ENCODE data around the gene MARCHF7.
"Not testable (repeated sequence)": the region's sequence is repeated elsewhere in the genome, so short reads cannot be mapped to it uniquely, and the experiment has no call there.

MARCHF7 gene

GRCh38 chr2:159716857-159717256, 4.6 kb downstream of the MARCHF7 start:
- DNase-seq (ENCODE audit: low read depth): no peak
- peak overlapping the region; percentile 7 for H3K4me3 ChIP-seq (ENCODE audit: low read depth, low read length)

GRCh38 chr2:159720676-159721075, 8.4 kb downstream of the MARCHF7 start:
- no peak for TF ChIP-seq MYC (IDR thresholded peaks at IDR 0.05; ENCODE audit: low read depth, low read length)
- no peak for TF ChIP-seq POLR2A (IDR thresholded peaks at IDR 0.05; ENCODE audit: extremely low read depth, insufficient read length)
- no peak for TF ChIP-seq MAX (IDR thresholded peaks at IDR 0.05; ENCODE audit: low read depth, low read length)
- DNase-seq (ENCODE audit: low read depth): no peak
- no peak overlapping the region for H3K4me3 ChIP-seq (ENCODE audit: low read depth, low read length)

More at GRCh38 chr2:159716857-159717256, 4.6 kb downstream of the MARCHF7 start:
- TF ChIP-seq CTCF (IDR thresholded peaks at IDR 0.05; ENCODE audit: low read depth, low read length): no peak
- TF ChIP-seq MYC (IDR thresholded peaks at IDR 0.05; ENCODE audit: low read depth, low read length): no peak
- no peak for TF ChIP-seq MAX (IDR thresholded peaks at IDR 0.05; ENCODE audit: low read depth, low read length)
- no peak for TF ChIP-seq POLR2A (IDR thresholded peaks at IDR 0.05; ENCODE audit: extremely low read depth, insufficient read length)

GRCh38 chr2:159722580-159722979, 10.3 kb downstream of the MARCHF7 start:
- no peak for DNase-seq (ENCODE audit: low read depth)
- TF ChIP-seq MYC (IDR thresholded peaks at IDR 0.05; ENCODE audit: low read depth, low read length): no peak
- no peak for TF ChIP-seq POLR2A (IDR thresholded peaks at IDR 0.05; ENCODE audit: extremely low read depth, insufficient read length)
- no peak for TF ChIP-seq CTCF (IDR thresholded peaks at IDR 0.05; ENCODE audit: low read depth, low read length)
- TF ChIP-seq MAX (IDR thresholded peaks at IDR 0.05; ENCODE audit: low read depth, low read length): no peak
- no peak overlapping the region for H3K4me3 ChIP-seq (ENCODE audit: low read depth, low read length)

GRCh38 chr2:159724795-159725572, 12.7 kb downstream of the MARCHF7 start:
- H3K4me3 ChIP-seq (ENCODE audit: low read depth, low read length); DNase-seq (ENCODE audit: low read depth): not testable (repeated sequence)

GRCh38 chr2:159725713-159726112, 13.4 kb downstream of the MARCHF7 start:
- no peak overlapping the region for H3K4me3 ChIP-seq (ENCODE audit: low read depth, low read length)
- TF ChIP-seq MAX (IDR thresholded peaks at IDR 0.05; ENCODE audit: low read depth, low read length): no peak
- no peak for TF ChIP-seq CTCF (IDR thresholded peaks at IDR 0.05; ENCODE audit: low read depth, low read length)
- no peak for TF ChIP-seq POLR2A (IDR thresholded peaks at IDR 0.05; ENCODE audit: extremely low read depth, insufficient read length)
- no peak for TF ChIP-seq MYC (IDR thresholded peaks at IDR 0.05; ENCODE audit: low read depth, low read length)
- DNase-seq (ENCODE audit: low read depth): no peak

GRCh38 chr2:159728629-159729028, 16.3 kb downstream of the MARCHF7 start:
- no peak overlapping the region for H3K4me3 ChIP-seq (ENCODE audit: low read depth, low read length)
- no peak for DNase-seq (ENCODE audit: low read depth)
- TF ChIP-seq POLR2A (IDR thresholded peaks at IDR 0.05; ENCODE audit: extremely low read depth, insufficient read length) (no peak), MAX (IDR thresholded peaks at IDR 0.05; ENCODE audit: low read depth, low read length) (no peak), CTCF (IDR thresholded peaks at IDR 0.05; ENCODE audit: low read depth, low read length) (no peak), MYC (IDR thresholded peaks at IDR 0.05; ENCODE audit: low read depth, low read length) (no peak)

All from NB4 (cell line).